Measurements from ENCODE around the gene TENT4A.

Gene TENT4A

GRCh38 chr5:6733411-6734242 is 20.4 kb downstream of the TENT4A start:
- Histone ChIP-seq H3K27me3 (ENCODE audit: insufficient read depth, low read length) (no peaks in the 10 kb centered on the region), H3K4me1 (ENCODE audit: insufficient read depth, low read length) (peaks cover 6% of the 10 kb centered on the region; the same call in 1 of the 2 replicates), H3K9me3 (ENCODE audit: insufficient read depth, low read depth, low read length) (no peaks in the 10 kb centered on the region), H3K9ac (ENCODE audit: low read depth, low read length) (no peak overlapping the region), H3K36me3 (ENCODE audit: insufficient read depth, low read length) (peaks cover 14% of the 10 kb centered on the region), H3K4me3 (ENCODE audit: low read length) (no peak overlapping the region), H3K27ac (ENCODE audit: low read depth, low read length) (no peak overlapping the region)
- WGBS = 87% methylated on average over 21 of the region's 21 CpGs

GRCh38 chr5:6734243-6734700 is 21.0 kb downstream of the TENT4A start:
- Histone ChIP-seq H3K4me3 (ENCODE audit: low read length) (no peak overlapping the region), H3K27ac (ENCODE audit: low read depth, low read length) (no peak overlapping the region), H3K9me3 (ENCODE audit: insufficient read depth, low read depth, low read length) (no peaks in the 10 kb centered on the region), H3K36me3 (ENCODE audit: insufficient read depth, low read length) (peaks cover 20% of the 10 kb centered on the region), H3K27me3 (ENCODE audit: insufficient read depth, low read length) (no peaks in the 10 kb centered on the region), H3K4me1 (ENCODE audit: insufficient read depth, low read length) (peaks cover 6% of the 10 kb centered on the region; the same call in 1 of the 2 replicates), H3K9ac (ENCODE audit: low read depth, low read length) (no peak overlapping the region)
- 85% methylated on average over 11 of the region's 11 CpGs for WGBS

- Histone ChIP-seq H3K4me3 (ENCODE audit: low read length) (no peak overlapping the region), H3K9me3 (ENCODE audit: insufficient read depth, low read depth, low read length) (no peaks in the 10 kb centered on the region), H3K36me3 (ENCODE audit: insufficient read depth, low read length) (peaks cover 25% of the 10 kb centered on the region), H3K4me1 (ENCODE audit: insufficient read depth, low read length) (peaks cover 6% of the 10 kb centered on the region; the same call in 1 of the 2 replicates), H3K9ac (ENCODE audit: low read depth, low read length) (no peak overlapping the region), H3K27ac (ENCODE audit: low read depth, low read length) (no peak overlapping the region), H3K27me3 (ENCODE audit: insufficient read depth, low read length) (no peaks in the 10 kb centered on the region)
- 89% methylated on average over 5 of the region's 5 CpGs for WGBS
Observed at GRCh38 chr5:6734781-6735180, 21.5 kb downstream of the TENT4A start.

GRCh38 chr5:6736106-6736505 is 22.9 kb downstream of the TENT4A start:
- H3K4me3 ChIP-seq (ENCODE audit: low read length) = no peak overlapping the region
- H3K4me1 ChIP-seq (ENCODE audit: insufficient read depth, low read length) = peaks cover 6% of the 10 kb centered on the region; the same call in 1 of the 2 replicates
- no peaks in the 10 kb centered on the region for H3K9me3 ChIP-seq (ENCODE audit: insufficient read depth, low read depth, low read length)
- peaks cover 39% of the 10 kb centered on the region for H3K36me3 ChIP-seq (ENCODE audit: insufficient read depth, low read length)
- H3K27me3 ChIP-seq (ENCODE audit: insufficient read depth, low read length) = no peaks in the 10 kb centered on the region
- H3K9ac ChIP-seq (ENCODE audit: low read depth, low read length) = no peak overlapping the region
- H3K27ac ChIP-seq (ENCODE audit: low read depth, low read length) = no peak overlapping the region
- 94% methylated on average over 7 of the region's 7 CpGs for WGBS

GRCh38 chr5:6736524-6737042 is 23.4 kb downstream of the TENT4A start:
- no peak overlapping the region for H3K9ac ChIP-seq (ENCODE audit: low read depth, low read length)
- WGBS = 93% methylated on average over 9 of the region's 9 CpGs

GRCh38 chr5:6737043-6737941 is 24.1 kb downstream of the TENT4A start:
- peaks cover 49% of the 10 kb centered on the region for H3K36me3 ChIP-seq (ENCODE audit: insufficient read depth, low read length)
- H3K4me3 ChIP-seq (ENCODE audit: low read length) = no peak overlapping the region
- H3K9me3 ChIP-seq (ENCODE audit: insufficient read depth, low read depth, low read length) = no peaks in the 10 kb centered on the region
- H3K27ac ChIP-seq (ENCODE audit: low read depth, low read length) = no peak overlapping the region
- H3K4me1 ChIP-seq (ENCODE audit: insufficient read depth, low read length) = no peaks in the 10 kb centered on the region; the same call in 1 of the 2 replicates
- no peak overlapping the region for H3K9ac ChIP-seq (ENCODE audit: low read depth, low read length)
- H3K27me3 ChIP-seq (ENCODE audit: insufficient read depth, low read length) = no peaks in the 10 kb centered on the region
- 95% methylated on average over 24 of the region's 24 CpGs for WGBS

More at GRCh38 chr5:6736524-6737042, 23.4 kb downstream of the TENT4A start:
- peaks cover 6% of the 10 kb centered on the region; the same call in 1 of the 2 replicates for H3K4me1 ChIP-seq (ENCODE audit: insufficient read depth, low read length)
- no peaks in the 10 kb centered on the region for H3K9me3 ChIP-seq (ENCODE audit: insufficient read depth, low read depth, low read length)
- H3K36me3 ChIP-seq (ENCODE audit: insufficient read depth, low read length) = peaks cover 43% of the 10 kb centered on the region
- no peaks in the 10 kb centered on the region for H3K27me3 ChIP-seq (ENCODE audit: insufficient read depth, low read length)
- no peak overlapping the region for H3K4me3 ChIP-seq (ENCODE audit: low read length)
- H3K27ac ChIP-seq (ENCODE audit: low read depth, low read length) = no peak overlapping the region

GRCh38 chr5:6739603-6740002 is 26.4 kb downstream of the TENT4A start:
- Histone ChIP-seq H3K9me3 (ENCODE audit: insufficient read depth, low read depth, low read length) (no peaks in the 10 kb centered on the region), H3K4me1 (ENCODE audit: insufficient read depth, low read length) (no peaks in the 10 kb centered on the region), H3K36me3 (ENCODE audit: insufficient read depth, low read length) (peaks cover 72% of the 10 kb centered on the region), H3K9ac (ENCODE audit: low read depth, low read length) (no peak overlapping the region), H3K27ac (ENCODE audit: low read depth, low read length) (no peak overlapping the region), H3K4me3 (ENCODE audit: low read length) (no peak overlapping the region), H3K27me3 (ENCODE audit: insufficient read depth, low read length) (no peaks in the 10 kb centered on the region)
- 96% methylated on average over 15 of the region's 15 CpGs for WGBS

- H3K9me3 ChIP-seq (ENCODE audit: insufficient read depth, low read depth, low read length) = no peaks in the 10 kb centered on the region
- peaks cover 73% of the 10 kb centered on the region for H3K36me3 ChIP-seq (ENCODE audit: insufficient read depth, low read length)
- H3K27ac ChIP-seq (ENCODE audit: low read depth, low read length) = no peak overlapping the region
- H3K4me1 ChIP-seq (ENCODE audit: insufficient read depth, low read length) = no peaks in the 10 kb centered on the region
- no peaks in the 10 kb centered on the region for H3K27me3 ChIP-seq (ENCODE audit: insufficient read depth, low read length)
- WGBS = 87% methylated on average over 12 of the region's 12 CpGs
- no peak overlapping the region for H3K4me3 ChIP-seq (ENCODE audit: low read length)
- no peak overlapping the region for H3K9ac ChIP-seq (ENCODE audit: low read depth, low read length)
Observed at GRCh38 chr5:6740586-6741150, 27.4 kb downstream of the TENT4A start.

- H3K9ac ChIP-seq (ENCODE audit: low read depth, low read length) = no peak overlapping the region
- no peaks in the 10 kb centered on the region for H3K27me3 ChIP-seq (ENCODE audit: insufficient read depth, low read length)
- no peaks in the 10 kb centered on the region for H3K4me1 ChIP-seq (ENCODE audit: insufficient read depth, low read length)
- peaks cover 88% of the 10 kb centered on the region for H3K36me3 ChIP-seq (ENCODE audit: insufficient read depth, low read length)
- H3K4me3 ChIP-seq (ENCODE audit: low read length) = no peak overlapping the region
- 93% methylated on average over 13 of the region's 13 CpGs for WGBS
- no peak overlapping the region for H3K27ac ChIP-seq (ENCODE audit: low read depth, low read length)
- H3K9me3 ChIP-seq (ENCODE audit: insufficient read depth, low read depth, low read length) = no peaks in the 10 kb centered on the region
Observed at GRCh38 chr5:6742081-6742758, 29.0 kb downstream of the TENT4A start.

GRCh38 chr5:6743161-6743560 is 29.9 kb downstream of the TENT4A start:
- Histone ChIP-seq H3K4me3 (ENCODE audit: low read length) (no peak overlapping the region), H3K27me3 (ENCODE audit: insufficient read depth, low read length) (no peaks in the 10 kb centered on the region), H3K9me3 (ENCODE audit: insufficient read depth, low read depth, low read length) (no peaks in the 10 kb centered on the region), H3K4me1 (ENCODE audit: insufficient read depth, low read length) (no peaks in the 10 kb centered on the region), H3K9ac (ENCODE audit: low read depth, low read length) (no peak overlapping the region), H3K27ac (ENCODE audit: low read depth, low read length) (no peak overlapping the region), H3K36me3 (ENCODE audit: insufficient read depth, low read length) (peaks cover 88% of the 10 kb centered on the region)
- WGBS = 89% methylated on average over 10 of the region's 10 CpGs
